ENCODE measurements around the gene GPRC5D.
A peak's percentile ranks its signal among the peaks of the same experiment; 100 is the strongest.

Gene GPRC5D

GRCh38 chr12:12903642-12904609 lies 48.0 kb downstream of the GPRC5D start:
- DNase-seq: no peak

GRCh38 chr12:12902036-12902435 lies 49.9 kb downstream of the GPRC5D start:
- DNase-seq: no peak

- DNase-seq: no peak
Measured at GRCh38 chr12:12901158-12901791, 50.7 kb downstream of the GPRC5D start.

- no peak for DNase-seq
Measured at GRCh38 chr12:12900786-12901157, 51.2 kb downstream of the GPRC5D start.

GRCh38 chr12:12899530-12900380 lies 52.2 kb downstream of the GPRC5D start:
- no peak for DNase-seq

- no peak for DNase-seq
Measured at GRCh38 chr12:12898911-12899511, 53.0 kb downstream of the GPRC5D start.

GRCh38 chr12:12898136-12898717 lies 53.7 kb downstream of the GPRC5D start:
- no peak for DNase-seq

- DNase-seq: no peak
Measured at GRCh38 chr12:12897302-12897701, 54.7 kb downstream of the GPRC5D start.

GRCh38 chr12:12896260-12896659 lies 55.7 kb downstream of the GPRC5D start:
- DNase-seq: no peak

GRCh38 chr12:12893438-12893837 lies 58.5 kb downstream of the GPRC5D start:
- no peak for DNase-seq

GRCh38 chr12:12892681-12893141 lies 59.3 kb downstream of the GPRC5D start:
- no peak for DNase-seq

GRCh38 chr12:12891881-12892355 lies 60.1 kb downstream of the GPRC5D start:
- no peak for DNase-seq

GRCh38 chr12:12891080-12891880 lies 60.7 kb downstream of the GPRC5D start, which contains the start of gene GPRC5A:
TSS of gene GPRC5A (plus strand) at chr12:12891562. CDS start at chr12:12908250, 16,688 bp downstream.
- peak; percentile 54 for DNase-seq
